Osteocyte (in vitro differentiated cells): ENCODE data around the gene TCF25. TPM values are rescaled to one million over a fixed set of nuclear protein-coding genes. Genes with fewer than 3 reads are reported as not detected.
"Not testable (repeated sequence)": the region's sequence is repeated elsewhere in the genome, so short reads cannot be mapped to it uniquely, and the experiment has no call there.

Source experiments
- DNase-seq: peaks from one replicate; pipeline ENCODE4 v3.0.0; 2021; ENCODE audit warnings: mixed read lengths; ENCODE audit not compliant: unreplicated experiment; ENCODE audit errors: extremely low spot score
- H3K27ac Mint-ChIP-seq: one replicate; pipeline ENCODE4 v1.8.0; 2021; ENCODE audit warnings: mild to moderate bottlenecking, mixed read lengths; ENCODE audit not compliant: unreplicated experiment
- H3K27me3 Mint-ChIP-seq: one replicate; pipeline ENCODE4 v1.8.0; 2021; ENCODE audit warnings: mixed read lengths; ENCODE audit not compliant: unreplicated experiment
- H3K36me3 Mint-ChIP-seq: one replicate; pipeline ENCODE4 v1.8.0; 2021; ENCODE audit warnings: mixed read lengths; ENCODE audit not compliant: unreplicated experiment
- H3K4me1 Mint-ChIP-seq: one replicate; pipeline ENCODE4 v1.8.0; 2021; ENCODE audit warnings: mixed read lengths; ENCODE audit not compliant: unreplicated experiment
- H3K4me3 Mint-ChIP-seq: one replicate; pipeline ENCODE4 v1.8.0; 2021; ENCODE audit warnings: mild to moderate bottlenecking, moderate library complexity, mixed read lengths; ENCODE audit not compliant: unreplicated experiment
- H3K9me3 Mint-ChIP-seq: one replicate; pipeline ENCODE4 v1.8.0; 2021; ENCODE audit warnings: mixed read lengths; ENCODE audit not compliant: unreplicated experiment
- CTCF ChIP-seq: fragments of 200-600 bp; sonication (generic); IDR thresholded peaks from 2 replicates; pipeline ENCODE4 v1.5.0; 2021; ENCODE audit warnings: antibody characterized with exemption, mild to moderate bottlenecking, moderate library complexity
- total RNA-seq: library from RNA; stranded (reverse); gene quantifications from 2 replicates; pipeline ENCODE4 v1.2.1, GENCODE V29; 2021

TCF25 gene
- total RNA-seq, 1 donor from 2014 or later: 251 TPM

DNA sequence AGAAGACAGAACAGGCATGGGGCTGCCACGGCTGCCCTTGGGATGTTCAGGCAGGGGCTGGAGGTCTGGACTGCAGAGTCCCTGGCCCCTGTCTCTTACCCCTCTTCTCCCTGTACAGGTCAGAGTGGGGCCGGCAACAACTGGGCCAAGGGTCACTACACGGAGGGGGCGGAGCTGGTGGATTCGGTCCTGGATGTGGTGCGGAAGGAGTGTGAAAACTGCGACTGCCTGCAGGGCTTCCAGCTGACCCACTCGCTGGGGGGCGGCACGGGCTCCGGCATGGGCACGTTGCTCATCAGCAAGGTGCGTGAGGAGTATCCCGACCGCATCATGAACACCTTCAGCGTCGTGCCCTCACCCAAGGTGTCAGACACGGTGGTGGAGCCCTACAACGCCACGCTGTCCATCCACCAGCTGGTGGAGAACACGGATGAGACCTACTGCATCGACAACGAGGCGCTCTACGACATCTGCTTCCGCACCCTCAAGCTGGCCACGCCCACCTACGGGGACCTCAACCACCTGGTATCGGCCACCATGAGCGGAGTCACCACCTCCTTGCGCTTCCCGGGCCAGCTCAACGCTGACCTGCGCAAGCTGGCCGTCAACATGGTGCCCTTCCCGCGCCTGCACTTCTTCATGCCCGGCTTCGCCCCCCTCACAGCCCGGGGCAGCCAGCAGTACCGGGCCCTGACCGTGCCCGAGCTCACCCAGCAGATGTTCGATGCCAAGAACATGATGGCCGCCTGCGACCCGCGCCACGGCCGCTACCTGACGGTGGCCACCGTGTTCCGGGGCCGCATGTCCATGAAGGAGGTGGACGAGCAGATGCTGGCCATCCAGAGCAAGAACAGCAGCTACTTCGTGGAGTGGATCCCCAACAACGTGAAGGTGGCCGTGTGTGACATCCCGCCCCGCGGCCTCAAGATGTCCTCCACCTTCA lies 61.5 kb downstream of the TCF25 start:
- H3K27ac Mint-ChIP-seq: no peak overlapping the region
- no peak for TF ChIP-seq CTCF
- DNase-seq: no peak
- H3K36me3 Mint-ChIP-seq: peaks cover 16% of the 10 kb centered on the region
- H3K27me3 Mint-ChIP-seq: no peaks in the 10 kb centered on the region
- no peaks in the 10 kb centered on the region for H3K9me3 Mint-ChIP-seq
- H3K4me1 Mint-ChIP-seq: no peaks in the 10 kb centered on the region
- no peak overlapping the region for H3K4me3 Mint-ChIP-seq

DNA sequence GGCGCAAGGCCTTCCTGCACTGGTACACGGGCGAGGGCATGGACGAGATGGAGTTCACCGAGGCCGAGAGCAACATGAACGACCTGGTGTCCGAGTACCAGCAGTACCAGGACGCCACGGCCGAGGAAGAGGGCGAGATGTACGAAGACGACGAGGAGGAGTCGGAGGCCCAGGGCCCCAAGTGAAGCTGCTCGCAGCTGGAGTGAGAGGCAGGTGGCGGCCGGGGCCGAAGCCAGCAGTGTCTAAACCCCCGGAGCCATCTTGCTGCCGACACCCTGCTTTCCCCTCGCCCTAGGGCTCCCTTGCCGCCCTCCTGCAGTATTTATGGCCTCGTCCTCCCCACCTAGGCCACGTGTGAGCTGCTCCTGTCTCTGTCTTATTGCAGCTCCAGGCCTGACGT lies 62.2 kb downstream of the TCF25 start:
- H3K9me3 Mint-ChIP-seq, H3K4me3 Mint-ChIP-seq, DNase-seq, H3K27me3 Mint-ChIP-seq, H3K4me1 Mint-ChIP-seq, H3K27ac Mint-ChIP-seq: not testable (repeated sequence)
- H3K36me3 Mint-ChIP-seq: peaks cover 16% of the 10 kb centered on the region

DNA sequence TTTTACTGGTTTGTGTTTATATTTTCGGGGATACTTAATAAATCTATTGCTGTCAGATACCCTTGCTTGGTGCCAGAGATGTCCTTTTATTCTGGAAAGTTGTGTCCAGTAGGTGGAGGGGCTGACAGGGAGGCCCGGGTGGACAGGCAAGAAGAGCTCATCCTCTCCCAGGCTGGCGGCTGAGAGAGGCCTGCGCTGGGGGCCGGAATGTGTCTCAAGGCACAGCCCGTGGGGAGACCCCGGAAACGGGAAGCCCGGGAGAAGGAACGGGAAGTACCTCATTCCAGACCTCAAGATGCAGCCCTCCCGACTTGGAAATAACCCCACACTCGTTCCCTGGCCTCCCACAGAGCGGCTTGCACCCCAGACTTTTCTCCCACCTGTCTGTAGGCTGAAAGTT lies 62.6 kb downstream of the TCF25 start:
- Mint-ChIP-seq H3K27me3 (no peaks in the 10 kb centered on the region), H3K4me1 (no peaks in the 10 kb centered on the region), H3K4me3 (no peak overlapping the region), H3K9me3 (no peaks in the 10 kb centered on the region), H3K27ac (no peak overlapping the region), H3K36me3 (peaks cover 16% of the 10 kb centered on the region)
- DNase-seq: no peak
- no peak for TF ChIP-seq CTCF

GRCh38 chr16:89936508-89936907 lies 63.1 kb downstream of the TCF25 start:
- Mint-ChIP-seq H3K4me1 (no peaks in the 10 kb centered on the region), H3K27me3 (no peaks in the 10 kb centered on the region), H3K4me3 (no peak overlapping the region), H3K9me3 (no peaks in the 10 kb centered on the region), H3K27ac (no peak overlapping the region), H3K36me3 (peaks cover 16% of the 10 kb centered on the region)
- TF ChIP-seq CTCF: no peak
- DNase-seq: no peak

DNA sequence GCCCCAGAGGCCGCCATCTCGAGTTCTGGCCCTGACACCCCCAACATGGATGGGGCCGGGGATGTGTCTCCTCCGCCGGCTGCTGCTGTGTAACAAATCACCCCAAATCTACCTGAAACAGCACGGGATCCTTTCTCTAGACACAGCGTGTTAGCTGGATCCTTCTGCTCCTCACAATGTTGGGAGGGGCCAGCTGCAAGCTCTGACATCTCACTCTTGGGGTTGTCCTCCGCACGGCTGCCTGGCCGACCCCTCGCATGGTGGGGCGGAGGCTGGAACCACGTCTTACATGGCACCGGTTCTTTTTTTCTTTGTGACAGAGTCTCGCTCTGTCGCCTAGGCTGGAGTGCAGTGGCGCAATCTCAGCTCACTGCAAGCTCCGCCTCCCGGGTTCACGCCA lies 63.6 kb downstream of the TCF25 start:
- H3K36me3 Mint-ChIP-seq: peaks cover 16% of the 10 kb centered on the region
- no peak for DNase-seq
- no peak overlapping the region for H3K4me3 Mint-ChIP-seq
- no peak overlapping the region for H3K27ac Mint-ChIP-seq
- TF ChIP-seq CTCF: no peak
- H3K9me3 Mint-ChIP-seq: no peaks in the 10 kb centered on the region
- no peaks in the 10 kb centered on the region for H3K27me3 Mint-ChIP-seq
- no peaks in the 10 kb centered on the region for H3K4me1 Mint-ChIP-seq
